ENCODE results near the gene RPL18A.

The RPL18A gene

DNA sequence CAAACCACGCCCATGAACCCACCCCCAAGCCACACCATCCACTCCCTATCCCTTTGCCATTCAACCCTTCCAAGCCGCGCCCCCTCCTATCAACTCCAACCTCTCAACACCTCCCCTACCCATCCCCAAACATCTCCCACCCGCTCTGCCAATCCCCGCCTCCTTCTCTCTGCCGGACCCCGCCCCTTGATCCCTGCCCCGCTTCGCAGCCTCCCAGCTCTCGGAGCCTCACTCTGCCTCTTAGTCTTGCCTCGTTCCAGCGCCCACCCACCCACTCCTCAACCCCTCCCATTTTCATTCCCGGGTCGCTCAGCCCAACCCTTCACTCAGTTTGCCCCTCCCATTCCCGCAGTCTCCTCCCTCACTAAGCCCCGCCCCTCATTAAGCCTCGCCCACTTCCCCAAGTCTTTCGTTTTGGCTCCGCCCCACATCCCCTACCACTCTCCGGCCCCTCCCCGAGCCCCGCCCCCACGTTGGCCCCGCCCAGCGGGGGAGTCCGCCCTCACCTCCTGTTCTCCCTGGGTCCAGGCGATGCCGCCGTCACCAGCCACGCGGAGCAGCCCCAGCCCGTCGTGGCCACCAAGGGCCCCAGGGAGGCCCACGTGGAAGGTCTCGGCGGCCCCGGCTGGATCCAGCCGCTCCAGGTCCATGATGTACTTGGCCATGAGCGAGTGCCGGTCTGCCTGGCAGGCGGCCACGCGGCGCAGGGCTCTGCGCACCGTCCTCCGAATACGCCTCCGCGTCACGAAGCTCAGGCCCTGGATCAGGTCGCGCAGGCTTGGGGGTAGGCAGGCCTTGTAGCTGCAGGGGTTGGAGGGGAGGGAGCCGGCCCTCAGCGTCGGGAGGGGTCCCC, 17.7 kb upstream of the RPL18A start:
- peak; percentile 80 for DNase-seq

DNA sequence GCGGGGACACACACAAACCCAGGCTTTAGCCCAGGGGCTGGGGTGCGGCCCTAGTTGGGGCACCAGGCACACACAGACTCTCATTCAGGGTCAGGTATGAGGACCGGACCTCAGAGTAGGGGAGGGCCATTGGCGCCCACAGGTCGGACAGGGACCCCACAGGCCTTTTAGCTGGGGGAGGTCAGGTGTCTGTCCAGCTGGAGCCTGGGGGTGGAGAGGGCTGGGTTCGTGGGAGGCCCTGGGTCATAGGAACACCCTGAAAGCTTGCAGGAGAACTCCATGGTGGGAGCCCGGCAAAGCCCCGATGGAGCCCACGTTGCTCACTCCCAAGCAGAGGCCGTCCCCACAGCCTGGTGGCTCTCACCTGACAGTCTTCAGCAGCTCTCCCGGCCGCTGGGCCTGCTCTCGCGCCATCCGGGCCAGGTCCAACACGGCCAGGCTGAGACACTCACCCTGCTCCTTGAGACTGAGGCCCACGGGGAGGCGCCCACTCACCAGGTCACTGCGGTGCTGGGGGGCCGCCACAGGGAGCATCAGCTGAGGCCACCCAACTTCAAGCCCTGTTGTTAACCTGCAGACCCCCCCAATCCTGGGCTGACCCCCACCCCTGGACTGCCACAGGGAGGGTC, 16.9 kb upstream of the RPL18A start:
- DNase-seq = no peak

DNA sequence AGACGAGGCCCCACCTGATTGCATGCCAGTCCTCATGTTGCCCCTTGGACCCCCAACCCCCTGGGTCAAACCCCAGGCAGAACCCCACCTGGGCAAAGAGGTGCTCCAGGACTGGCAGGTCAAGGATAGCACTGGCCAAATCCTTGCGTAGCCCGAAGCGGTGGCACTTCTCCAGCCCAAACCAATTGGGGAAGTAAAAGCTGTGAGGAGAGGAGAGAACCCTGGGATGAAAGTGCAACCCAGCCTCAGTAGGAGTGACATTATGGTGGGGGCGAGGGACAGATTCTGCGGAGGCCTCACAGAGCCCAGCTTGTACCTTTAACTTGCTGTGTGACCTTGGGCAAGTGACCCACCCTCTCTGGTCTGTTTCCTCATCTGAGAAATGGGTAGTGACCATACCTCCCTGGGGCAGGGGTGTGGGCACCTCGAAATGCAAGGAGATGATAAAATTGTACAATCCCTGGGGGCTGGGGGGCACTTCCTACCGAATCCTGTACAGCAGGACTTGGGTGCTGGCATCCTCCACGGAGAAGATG, 16.4 kb upstream of the RPL18A start:
- DNase-seq = no peak

DNA sequence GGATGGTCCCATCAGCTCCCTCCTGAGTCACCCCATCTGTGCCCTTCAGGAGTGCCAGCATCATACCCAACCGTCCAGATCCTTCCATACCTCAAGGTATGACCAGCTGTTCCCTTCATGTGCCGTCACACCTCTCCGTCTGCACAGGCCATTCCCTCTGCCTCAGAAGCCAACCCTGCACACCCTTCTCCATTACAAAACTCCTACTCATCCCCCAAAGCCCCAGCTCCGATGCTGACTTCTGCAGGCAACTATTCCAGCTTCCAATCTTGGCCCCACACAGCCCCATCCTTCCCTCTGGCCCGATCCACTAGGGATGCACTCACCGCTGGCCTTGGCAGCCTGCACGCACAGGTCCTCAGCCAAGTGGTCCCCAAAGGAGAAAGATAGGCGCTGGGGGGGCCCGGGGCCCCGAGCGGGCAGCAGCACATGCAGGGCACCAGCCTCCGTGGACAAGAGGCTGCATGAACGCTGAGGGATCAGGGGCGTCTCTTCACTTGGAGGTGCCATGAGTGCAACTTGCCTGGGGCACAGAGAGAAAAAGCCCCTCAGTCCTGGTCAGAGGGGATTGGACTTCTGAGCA, 15.7 kb upstream of the RPL18A start:
- DNase-seq = no peak

DNA sequence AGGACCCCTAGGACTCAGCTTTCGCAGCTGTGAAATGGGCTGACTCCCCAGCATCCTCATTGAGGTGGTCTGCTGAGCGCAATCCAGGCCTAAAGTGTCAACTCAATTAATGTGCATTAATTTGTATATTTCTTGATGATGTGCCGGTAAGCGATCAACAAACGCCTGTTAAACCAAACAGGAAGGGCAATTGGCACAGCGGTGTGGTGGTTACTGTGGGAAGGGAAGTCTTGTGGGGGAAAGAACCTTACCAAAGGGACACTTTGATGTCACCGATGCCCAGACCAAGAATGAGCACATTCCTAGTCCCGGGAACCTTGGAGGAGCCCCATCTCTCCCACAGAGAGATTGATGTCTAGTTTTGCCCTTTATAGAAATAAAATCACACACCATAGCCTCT, 13.6 kb upstream of the RPL18A start:
- DNase-seq = peak; percentile 62

DNA sequence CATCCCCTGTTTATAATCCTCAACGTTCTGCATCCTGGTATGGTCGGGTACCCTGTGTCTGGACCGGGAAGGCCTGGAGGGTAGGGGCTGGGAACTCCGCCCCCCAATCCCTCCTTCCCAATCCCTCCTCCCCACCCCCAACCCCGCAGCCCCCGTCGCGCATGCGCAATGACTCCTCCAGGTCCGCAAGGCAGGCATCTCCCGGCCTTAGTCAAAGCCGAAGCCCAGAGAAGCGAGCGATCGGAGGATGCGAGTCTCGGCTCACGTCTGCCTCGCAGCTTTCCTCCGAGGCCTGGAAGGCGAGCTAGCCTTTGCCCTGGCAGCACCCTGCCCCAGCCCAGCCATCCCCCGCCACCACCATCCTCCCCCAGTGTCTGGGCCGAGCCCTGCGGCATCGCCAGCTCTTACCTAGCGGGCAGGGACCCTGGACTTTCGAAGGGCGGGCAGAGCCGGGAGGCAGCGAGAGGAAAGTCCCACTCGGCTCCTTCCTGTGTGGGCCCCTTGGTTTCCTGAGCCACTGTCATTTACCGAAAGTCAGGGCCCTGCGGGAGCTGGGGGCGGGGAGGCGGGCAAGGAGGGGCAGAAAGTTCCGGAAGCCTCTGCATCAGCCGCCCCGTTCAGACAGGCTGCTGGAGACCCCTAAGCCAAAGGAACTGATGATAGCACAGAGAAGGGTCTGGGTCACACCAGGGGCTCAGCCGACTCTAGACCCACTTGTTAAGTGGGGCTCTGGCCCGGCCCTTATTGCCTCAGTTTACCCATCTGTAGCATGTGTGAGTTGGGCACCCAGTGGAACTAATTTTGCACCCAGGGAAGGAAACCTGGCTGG, 12.0 kb upstream of the RPL18A start, which contains the start of gene JAK3:
JAK3 (minus strand) TSS at position 445 of the 829 bp plus-strand sequence. CDS start 3,565 bp downstream, outside the sequence.
- peak; percentile 95 for DNase-seq

DNA sequence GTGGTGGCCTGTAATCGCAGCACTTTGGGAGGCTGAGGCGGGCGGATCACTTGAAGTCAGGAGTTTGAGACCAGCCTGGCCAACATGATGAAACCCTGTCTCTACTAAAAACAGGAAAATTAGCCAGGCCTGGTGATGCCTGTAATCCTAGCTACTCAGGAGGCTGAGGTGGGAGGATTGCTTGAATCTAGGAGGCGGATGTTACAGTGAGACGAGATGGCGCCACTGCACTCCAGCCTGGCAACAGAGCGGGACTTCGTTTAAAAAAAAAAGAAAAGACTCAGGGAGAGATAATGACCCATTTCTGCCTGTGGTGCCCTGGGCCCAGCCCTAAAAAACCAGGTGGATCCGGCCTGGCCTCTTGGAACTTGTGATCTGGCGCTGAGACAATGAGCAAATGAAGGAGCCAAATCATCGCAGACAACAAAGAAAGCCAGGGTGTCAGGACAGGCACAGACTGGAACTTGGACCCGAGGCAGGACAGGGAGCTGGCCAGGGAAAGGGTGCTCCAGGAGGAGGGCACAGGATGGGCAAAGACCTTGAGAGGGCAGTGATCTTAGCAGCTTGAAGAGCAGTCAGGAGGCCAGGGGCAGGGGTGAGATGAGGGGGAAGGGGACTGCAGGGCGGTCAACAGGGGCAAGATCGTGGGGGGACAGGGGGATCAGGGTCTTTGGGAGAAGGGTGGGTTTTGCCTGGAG, 11.0 kb upstream of the RPL18A start:
- DNase-seq = no peak

DNA sequence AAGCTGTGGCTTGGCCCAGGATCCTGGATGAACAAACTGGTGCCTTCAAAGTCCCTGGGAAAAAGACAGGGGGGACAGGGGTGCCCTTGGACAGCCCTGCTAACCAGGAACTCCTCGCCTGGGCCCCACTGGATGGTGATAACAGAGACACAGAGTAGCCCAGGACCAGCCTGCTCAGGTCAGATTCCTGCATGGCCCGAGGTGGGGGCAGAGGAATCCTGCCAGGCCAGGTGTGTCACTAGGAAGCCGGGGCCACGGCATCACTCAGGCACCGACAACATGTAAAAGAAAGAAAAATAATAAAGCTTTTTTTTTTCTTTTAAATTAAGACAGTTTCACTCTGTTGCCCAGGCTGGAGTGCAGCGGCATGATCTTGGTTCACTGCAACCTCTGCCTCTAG, 5.6 kb upstream of the RPL18A start:
- no peak for DNase-seq

DNA sequence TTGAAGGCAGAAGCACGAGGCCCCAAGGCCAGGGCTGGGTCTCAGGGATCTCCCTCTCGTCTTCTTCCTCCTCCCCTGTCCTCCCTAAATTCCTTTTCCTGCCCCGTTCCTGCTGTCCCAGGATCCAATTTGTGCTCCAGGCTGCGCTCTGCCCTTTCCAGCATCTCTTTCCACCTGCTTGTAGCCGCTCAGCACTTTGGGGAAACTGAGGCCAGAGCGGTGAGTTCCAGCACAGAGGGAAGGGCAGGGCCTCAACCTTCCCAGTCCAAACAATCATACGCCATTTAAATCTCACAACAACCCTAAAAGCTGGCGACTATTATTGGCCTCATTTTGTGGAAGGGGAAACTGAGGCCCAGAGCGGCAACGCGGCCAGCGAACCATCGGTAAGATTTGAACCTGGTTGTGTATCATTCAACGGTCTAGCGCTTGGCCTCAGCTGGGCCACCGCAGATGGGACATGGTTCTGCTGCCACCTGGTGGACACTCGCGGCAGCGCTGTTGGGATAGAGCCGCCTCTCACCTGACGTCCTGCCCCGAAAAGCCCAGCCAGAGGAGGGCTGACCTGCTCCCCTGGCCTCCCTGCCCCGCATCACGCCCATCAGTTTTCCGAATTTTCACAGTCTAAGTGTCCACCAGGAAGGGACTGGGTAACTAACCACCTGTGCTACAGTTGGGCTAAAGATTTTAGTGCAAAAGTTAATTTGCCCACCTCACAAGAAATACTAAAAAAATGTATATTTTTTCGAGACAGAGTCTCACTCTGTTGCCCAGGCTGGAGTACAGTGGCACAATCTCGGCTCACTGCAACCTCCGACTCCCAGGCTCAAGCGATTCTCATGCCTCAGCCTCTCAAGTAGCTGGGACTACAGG, 4.2 kb upstream of the RPL18A start:
- DNase-seq = peak; percentile 94

DNA sequence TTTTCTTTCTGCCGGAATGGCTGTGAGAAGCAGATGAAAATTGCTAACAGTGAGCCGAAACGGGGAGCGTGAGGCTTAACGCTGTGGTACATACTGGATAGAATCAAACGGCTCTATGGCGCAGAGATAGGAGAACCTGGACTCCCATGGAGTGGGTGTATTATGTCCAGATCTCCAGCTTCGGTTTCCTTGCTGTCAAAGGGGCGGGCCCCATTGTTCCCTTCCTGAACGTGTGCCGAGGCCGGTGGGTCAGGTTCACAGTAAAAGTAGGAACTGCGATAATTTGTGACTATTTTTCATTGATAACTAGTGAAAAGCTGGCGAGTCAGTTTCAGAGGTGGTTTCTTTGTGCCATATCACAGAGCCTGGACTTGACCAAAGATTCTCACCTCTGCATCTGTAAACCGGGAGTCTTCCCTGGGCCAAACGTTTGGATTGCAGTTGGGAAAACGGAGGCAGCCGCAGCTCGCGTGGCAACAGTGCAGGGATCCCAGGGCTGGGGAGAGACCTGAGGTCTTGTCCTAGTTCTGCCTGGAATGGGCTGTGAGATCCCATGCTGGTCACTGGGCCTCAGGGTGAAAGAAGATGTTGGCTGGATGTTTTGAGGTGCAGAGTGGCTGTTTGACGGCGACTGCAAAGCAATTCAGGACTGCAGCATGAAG, 752 bp downstream of the RPL18A start:
- no peak for DNase-seq

DNA sequence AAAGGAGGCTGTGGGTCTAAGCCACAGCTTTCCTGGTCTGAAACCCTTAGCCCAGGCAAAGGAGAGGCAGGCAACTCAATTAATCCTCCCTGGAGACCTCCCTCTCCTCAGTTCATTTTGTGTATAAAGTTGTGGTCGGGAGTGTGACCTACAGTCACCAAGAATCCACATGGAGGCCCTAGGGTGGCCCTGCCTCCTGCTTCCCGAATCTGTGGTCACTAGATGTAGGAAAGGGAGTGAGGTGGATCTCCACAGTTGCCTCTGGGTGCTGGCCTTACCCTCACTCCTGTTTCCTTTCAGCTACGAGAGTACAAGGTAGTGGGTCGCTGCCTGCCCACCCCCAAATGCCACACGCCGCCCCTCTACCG, 1.3 kb downstream of the RPL18A start:
- no peak for DNase-seq

DNA sequence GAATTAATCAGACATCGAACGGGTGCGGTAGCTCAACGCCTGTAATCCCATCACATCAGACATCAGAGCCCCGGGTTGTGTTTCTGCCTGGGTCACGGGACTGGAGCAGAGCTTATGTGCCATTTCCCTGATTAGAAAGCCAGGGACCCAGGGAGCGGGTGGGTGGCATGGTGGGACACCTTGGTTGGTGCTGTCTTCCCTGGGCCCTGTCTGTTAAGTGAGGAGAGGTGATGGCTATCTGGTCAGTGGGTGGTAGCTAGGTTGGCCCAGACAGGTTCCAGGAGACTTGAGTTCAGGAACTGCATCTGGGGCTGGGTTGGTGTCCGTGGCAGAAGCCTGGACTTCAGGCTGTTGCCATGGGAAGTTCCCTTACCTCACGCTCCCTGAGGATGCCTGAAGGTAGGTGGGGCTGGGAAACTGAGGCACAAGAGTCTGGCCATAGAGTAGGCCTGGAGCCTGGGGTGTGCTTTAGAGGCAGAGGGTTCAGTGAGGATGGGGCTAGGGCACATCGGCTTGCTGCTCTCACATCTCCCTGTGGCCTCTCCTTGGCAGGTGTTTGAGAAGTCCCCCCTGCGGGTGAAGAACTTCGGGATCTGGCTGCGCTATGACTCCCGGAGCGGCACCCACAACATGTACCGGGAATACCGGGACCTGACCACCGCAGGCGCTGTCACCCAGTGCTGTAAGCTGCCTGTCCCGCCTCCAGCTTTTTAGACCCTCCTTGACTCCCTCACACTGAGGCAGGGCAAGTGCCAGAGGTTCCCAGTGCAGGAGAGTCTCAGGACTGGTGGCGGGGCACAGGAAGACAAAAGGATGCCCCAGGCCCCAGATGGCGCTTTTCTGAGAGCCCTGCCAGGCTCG, 2.1 kb downstream of the RPL18A start:
- DNase-seq = no peak

DNA sequence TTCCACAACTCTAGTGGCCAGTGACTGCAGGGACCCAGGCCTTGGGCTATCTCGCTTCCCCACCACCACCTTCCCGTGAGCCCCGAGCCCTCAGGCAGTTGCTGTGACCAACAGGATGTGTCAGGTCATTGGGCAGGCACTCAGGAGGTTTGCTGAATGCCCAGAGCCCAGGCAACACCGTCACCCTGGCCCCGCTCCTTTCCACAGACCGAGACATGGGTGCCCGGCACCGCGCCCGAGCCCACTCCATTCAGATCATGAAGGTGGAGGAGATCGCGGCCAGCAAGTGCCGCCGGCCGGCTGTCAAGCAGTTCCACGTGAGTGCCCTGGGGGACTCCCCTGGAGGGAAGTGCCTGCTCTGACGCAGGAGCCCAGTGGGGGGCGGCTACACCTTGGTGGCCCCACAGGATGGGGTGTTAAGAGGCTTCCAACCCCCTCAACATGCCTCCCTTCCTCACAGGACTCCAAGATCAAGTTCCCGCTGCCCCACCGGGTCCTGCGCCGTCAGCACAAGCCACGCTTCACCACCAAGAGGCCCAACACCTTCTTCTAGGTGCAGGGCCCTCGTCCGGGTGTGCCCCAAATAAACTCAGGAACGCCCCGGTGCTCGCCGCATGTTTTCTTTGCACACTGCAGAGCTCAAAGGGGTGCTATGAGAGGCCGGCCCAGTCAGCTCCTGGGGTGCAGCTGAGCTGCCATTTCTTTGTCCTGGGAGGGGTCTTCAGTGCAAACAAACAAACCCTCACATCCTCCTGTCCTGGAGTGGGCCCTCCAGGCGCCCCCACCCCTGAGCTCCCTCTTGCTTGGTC, 3.2 kb downstream of the RPL18A start:
- no peak for DNase-seq

DNA sequence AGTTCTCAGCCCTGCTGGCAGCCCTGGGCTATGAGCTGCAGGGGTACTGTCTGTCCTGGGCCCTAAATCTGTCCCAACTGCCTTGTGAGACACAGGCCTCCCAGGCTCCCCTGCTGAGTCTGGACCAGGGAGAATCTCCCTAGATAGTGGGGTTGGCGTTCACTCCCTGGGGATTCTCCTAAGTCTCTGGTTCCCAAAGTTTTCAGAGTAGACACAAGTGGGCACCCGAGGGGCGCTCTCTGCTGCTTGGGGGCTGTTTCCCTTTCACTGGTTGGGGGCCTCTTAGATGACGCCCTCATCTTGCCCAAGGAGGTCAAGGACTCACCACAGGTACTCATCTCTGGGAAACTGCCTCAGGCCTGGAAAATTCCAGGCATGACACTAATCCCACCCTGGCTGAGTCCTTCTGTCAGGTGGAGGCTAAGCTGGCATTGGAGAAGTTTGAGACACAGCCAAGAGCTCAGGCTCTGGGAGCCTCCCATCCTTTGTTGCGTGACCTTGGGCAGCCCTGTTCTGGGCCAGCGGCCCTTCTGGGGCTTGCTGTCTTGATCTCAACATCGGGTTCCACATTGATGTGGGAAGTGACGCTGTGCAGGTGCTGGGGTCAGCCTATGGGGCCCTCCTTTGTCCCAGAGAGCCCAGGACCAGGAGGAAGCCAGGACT, 3.9 kb downstream of the RPL18A start:
- no peak for DNase-seq

DNA sequence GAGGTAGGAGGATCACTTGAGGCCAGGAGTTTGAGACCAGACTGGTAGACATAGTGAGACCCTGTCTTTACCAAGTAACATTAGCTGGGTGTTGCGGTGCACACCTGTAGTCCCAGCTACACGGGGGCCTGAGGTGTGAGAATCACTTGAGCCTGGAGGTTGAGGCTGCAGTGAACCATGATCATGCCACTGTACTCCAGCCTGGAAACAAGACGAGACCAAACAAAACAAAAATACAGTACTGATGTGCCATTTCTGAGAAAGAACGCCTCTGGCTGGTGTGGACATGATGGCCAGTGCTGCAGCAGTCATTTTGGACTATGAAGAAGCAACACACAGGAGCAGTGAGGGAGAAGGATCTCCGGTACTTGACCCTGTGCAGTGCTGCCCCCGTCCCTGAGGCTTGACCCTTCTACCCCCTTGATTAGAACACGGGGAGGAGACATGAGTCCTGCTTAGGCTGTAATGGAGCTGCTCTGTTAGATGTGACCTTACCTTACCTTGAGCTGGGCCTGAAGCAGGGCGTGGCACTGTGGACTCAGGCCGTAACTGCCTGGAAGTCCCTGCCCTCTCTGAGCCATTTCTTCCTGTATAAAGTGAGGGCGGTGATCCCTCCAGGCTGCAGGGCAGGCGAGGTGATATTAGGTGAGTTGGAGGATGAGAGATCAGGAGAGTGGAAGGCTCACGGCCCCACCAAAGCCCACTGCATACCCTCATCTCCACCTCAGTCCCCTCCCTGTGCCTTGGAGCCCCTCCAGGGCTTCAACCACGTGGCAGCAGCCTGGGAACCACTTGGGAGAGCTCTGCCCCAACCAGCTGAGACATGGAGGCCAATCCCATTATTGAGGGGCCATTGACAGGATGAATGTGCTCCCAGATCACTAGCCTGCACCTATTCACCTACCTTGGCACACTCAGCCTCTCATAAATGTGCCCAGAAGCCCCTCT, 5.9 kb downstream of the RPL18A start:
- peak; percentile 51 for DNase-seq

DNA sequence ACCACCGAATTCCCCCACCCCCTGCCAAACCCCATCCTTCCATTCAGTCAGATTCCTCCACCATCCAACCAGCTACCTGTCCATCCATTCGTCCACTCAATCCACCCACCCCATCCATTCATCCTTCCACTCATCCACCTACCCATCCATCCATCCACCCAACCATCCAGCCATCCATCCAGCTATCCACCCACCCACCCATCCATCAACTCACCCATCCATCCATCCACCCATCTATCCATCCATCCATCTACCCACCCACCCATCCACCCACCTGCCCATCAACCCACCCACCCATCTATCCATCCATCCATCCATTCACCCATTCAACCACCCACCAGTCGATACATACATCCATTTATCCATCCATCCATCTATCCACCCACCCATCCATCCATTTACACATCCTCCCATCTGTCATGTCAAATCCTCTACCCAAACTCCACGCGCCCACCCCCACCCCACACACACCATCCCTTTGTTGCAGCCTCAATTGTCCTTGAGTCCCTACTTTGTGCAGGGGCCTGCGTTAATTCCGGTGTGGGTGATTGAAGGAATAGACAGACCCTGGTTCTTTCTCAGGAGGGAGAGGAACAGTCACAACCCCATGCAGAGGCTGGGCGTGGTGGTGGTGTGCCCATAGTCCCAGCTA, 6.7 kb downstream of the RPL18A start:
- DNase-seq = no peak

Data from activated CD4-positive, alpha-beta T cell treated with anti-CD3 and anti-CD28 coated beads, Interleukin-2, Interleukin-6, amounts not matched to agents 100 ng/mL and 50 ng/mL, durations not matched to agents 16 hours and 8 hours (primary cell).